ENCODE results near the gene MYO1D. TPM values are rescaled to one million over a fixed set of nuclear protein-coding genes. Genes with fewer than 3 reads are reported as not detected.

Gene MYO1D
- total RNA-seq, 2 donors from 2014 or later, result 21.4 to 48.3 TPM

DNA sequence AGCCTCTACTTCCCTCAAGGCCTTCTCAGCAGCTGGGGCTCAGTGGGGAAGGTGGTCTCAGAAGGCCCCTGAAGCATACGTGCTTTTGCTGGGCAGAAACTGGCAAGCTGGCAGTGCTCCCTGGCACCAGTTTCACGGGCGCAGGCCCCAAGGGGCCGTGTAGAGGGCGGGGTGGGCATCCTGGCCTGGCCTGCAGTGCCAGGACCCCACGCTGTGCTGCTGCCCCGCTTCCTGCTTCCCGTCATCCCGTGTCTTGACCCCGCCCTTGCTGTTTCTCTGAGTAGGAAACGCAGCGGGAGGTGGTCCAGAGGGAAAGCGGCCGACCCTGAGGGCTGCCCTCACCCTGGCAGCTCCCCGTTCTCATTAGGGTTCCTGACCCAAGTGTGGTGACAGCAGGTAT lies 383.4 kb downstream of the MYO1D start:
- intact Hi-C loops (cut with DNase I), result loop anchor here (10.0 kb wide), 1 partner anchor 251 kb away; no protein-coding TSS in a partner anchor
- no peak for ATAC-seq
- Histone ChIP-seq H3K36me3 (replicated peaks in 1 of 2; ENCODE audit: insufficient read depth in 1 of 2, low read depth in 2 of 2) (no peaks in the 10 kb centered on the region), H3K4me3 (no peak overlapping the region), H3K27ac (no peak overlapping the region), H3K4me1 (peaks cover 14% of the 10 kb centered on the region), H3K9me3 (no peaks in the 10 kb centered on the region), H3K27me3 (no peaks in the 10 kb centered on the region)
- 90 to 97% methylated on average over 6 to 15 of the region's 15 CpGs for WGBS, 2 donors
- TF ChIP-seq POLR2A (IDR thresholded peaks at IDR 0.05), result no peak
- TF ChIP-seq, protein P1, sequence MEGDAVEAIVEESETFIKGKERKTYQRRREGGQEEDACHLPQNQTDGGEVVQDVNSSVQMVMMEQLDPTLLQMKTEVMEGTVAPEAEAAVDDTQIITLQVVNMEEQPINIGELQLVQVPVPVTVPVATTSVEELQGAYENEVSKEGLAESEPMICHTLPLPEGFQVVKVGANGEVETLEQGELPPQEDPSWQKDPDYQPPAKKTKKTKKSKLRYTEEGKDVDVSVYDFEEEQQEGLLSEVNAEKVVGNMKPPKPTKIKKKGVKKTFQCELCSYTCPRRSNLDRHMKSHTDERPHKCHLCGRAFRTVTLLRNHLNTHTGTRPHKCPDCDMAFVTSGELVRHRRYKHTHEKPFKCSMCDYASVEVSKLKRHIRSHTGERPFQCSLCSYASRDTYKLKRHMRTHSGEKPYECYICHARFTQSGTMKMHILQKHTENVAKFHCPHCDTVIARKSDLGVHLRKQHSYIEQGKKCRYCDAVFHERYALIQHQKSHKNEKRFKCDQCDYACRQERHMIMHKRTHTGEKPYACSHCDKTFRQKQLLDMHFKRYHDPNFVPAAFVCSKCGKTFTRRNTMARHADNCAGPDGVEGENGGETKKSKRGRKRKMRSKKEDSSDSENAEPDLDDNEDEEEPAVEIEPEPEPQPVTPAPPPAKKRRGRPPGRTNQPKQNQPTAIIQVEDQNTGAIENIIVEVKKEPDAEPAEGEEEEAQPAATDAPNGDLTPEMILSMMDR (IDR thresholded peaks at IDR 0.05), result no peak
- no peak for DNase-seq

GRCh38 chr17:32492648-32493289 lies 384.2 kb downstream of the MYO1D start:
- peaks cover 18% of the 10 kb centered on the region for H3K4me1 ChIP-seq
- H3K27me3 ChIP-seq, result no peaks in the 10 kb centered on the region
- intact Hi-C loops (cut with DNase I), result loop anchor here (10.0 kb wide), 1 partner anchor 252 kb away; no protein-coding TSS in a partner anchor
- no peaks in the 10 kb centered on the region for H3K36me3 ChIP-seq (replicated peaks in 1 of 2; ENCODE audit: insufficient read depth in 1 of 2, low read depth in 2 of 2)
- TF ChIP-seq, protein P1 (IDR thresholded peaks at IDR 0.05), result no peak
- no peak for TF ChIP-seq POLR2A (IDR thresholded peaks at IDR 0.05)
- no peak overlapping the region for H3K4me3 ChIP-seq
- no peak overlapping the region for H3K27ac ChIP-seq
- no peak for ATAC-seq
- 87 to 94% methylated on average over 7 of the region's 7 CpGs for WGBS, 2 donors
- DNase-seq, result no peak
- no peaks in the 10 kb centered on the region for H3K9me3 ChIP-seq

- Histone ChIP-seq H3K9me3 (no peaks in the 10 kb centered on the region), H3K4me1 (peaks cover 23% of the 10 kb centered on the region), H3K27ac (no peak overlapping the region), H3K4me3 (no peak overlapping the region), H3K27me3 (no peaks in the 10 kb centered on the region), H3K36me3 (replicated peaks in 1 of 2; ENCODE audit: insufficient read depth in 1 of 2, low read depth in 2 of 2) (no peaks in the 10 kb centered on the region)
- no peak for ATAC-seq
- no peak for DNase-seq
- no peak for TF ChIP-seq POLR2A (IDR thresholded peaks at IDR 0.05)
- TF ChIP-seq, protein P1 (IDR thresholded peaks at IDR 0.05), result no peak
- intact Hi-C loops (cut with DNase I), result loop anchor here (10.0 kb wide), 1 partner anchor 253 kb away; no protein-coding TSS in a partner anchor
- WGBS, 2 donors, result 82 to 86% methylated on average over 4 of the region's 4 CpGs
Observed at GRCh38 chr17:32492264-32492589, 384.7 kb downstream of the MYO1D start.

GRCh38 chr17:32491371-32492263 lies 385.3 kb downstream of the MYO1D start:
- intact Hi-C loops (cut with DNase I), result loop anchor here (10.0 kb wide), 1 partner anchor 253 kb away; no protein-coding TSS in a partner anchor
- no peaks in the 10 kb centered on the region for H3K27me3 ChIP-seq
- no peaks in the 10 kb centered on the region for H3K36me3 ChIP-seq (replicated peaks in 1 of 2; ENCODE audit: insufficient read depth in 1 of 2, low read depth in 2 of 2)
- DNase-seq, result no peak
- H3K9me3 ChIP-seq, result no peaks in the 10 kb centered on the region
- WGBS, 2 donors, result 86 to 94% methylated on average over 6 to 21 of the region's 21 CpGs
- ATAC-seq, result no peak
- no peak overlapping the region for H3K27ac ChIP-seq
- TF ChIP-seq POLR2A (IDR thresholded peaks at IDR 0.05), result no peak
- TF ChIP-seq, protein P1 (IDR thresholded peaks at IDR 0.05), result no peak
- no peak overlapping the region for H3K4me3 ChIP-seq
- H3K4me1 ChIP-seq, result peaks cover 23% of the 10 kb centered on the region

Data from body of pancreas (tissue), 4 donors.